Measurements from ENCODE around the gene MGAM2. TPM values are rescaled to one million over a fixed set of nuclear protein-coding genes. Genes with fewer than 3 reads are reported as not detected.

MGAM2 gene
- total RNA-seq, 5 donors from 2014 or later (not counting 1 experiment from before 2014, with no cell fraction given): not detected

Other genes with a start within 250 kb of the MGAM2 start
- gene OR9A4, start 195.3 kb upstream of the MGAM2 start, total RNA-seq: not detected
- not detected for gene CLEC5A, start 164.7 kb upstream of the MGAM2 start, total RNA-seq
- not detected for gene TAS2R38, start 137.9 kb upstream of the MGAM2 start, total RNA-seq
- under 1 TPM; 0.03 to 0.20 (median 0.13) TPM for gene MGAM, start 115.8 kb upstream of the MGAM2 start, total RNA-seq
- gene PRSS58, start 146.3 kb downstream of the MGAM2 start, total RNA-seq: not detected

Data from T-cell (primary cell).